ENCODE measurements around the gene WDR7. TPM values are rescaled to one million over a fixed set of nuclear protein-coding genes. Genes with fewer than 3 reads are reported as not detected.

The WDR7 gene
- total RNA-seq, 4 donors from 2014 or later: 23.1 to 48.6 (median 30.3) TPM

DNA sequence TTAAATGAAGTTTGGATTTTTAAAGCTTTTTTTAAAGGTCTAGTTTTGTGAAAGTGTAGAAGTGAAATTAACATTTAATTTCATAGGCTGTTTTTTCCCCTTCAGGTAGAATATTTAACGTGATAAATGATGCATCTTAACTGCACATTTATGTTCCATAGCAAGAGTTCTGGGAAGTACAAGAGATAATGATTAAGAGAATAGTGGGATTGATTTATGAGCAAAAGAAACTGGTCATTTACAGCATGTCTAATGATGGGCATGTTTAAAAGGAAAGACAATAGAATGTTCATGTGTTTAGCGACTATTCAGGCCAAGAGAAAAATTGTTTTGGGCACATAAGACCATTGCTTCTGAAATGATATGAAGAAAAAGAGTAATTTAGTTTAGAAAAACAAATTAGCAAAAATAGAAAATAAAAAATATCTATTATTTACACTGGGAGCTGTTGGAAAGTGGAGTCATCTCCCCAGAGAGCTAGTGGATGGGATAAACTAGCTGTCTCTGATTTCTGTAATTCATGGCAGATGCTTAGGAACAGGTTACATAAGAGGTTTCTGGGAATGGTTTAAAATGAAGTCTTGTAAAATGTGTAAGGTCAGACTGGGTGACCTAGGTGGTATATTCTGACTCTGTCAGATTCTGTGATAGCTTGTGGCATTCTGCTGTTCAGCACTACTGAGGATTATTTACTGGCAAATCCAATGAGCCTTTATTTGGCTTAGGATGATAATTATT lies 60.7 kb downstream of the WDR7 start:
- Histone ChIP-seq H3K4me1 (no peaks in the 10 kb centered on the region), H3K27me3 (no peaks in the 10 kb centered on the region), H3K27ac (replicated peaks in 1 of 4) (no peak overlapping the region), H3K9me3 (no peaks in the 10 kb centered on the region), H3K36me3 (no peaks in the 10 kb centered on the region), H3K4me3 (no peak overlapping the region)
- no peak for DNase-seq (ENCODE audit: extremely low spot score)
- intact Hi-C loops (cut with DNase I): no loop called here
- WGBS: 87% methylated on average over 2 of the region's 2 CpGs
- TF ChIP-seq EP300 (IDR thresholded peaks at IDR 0.05) (no peak), POLR2A (IDR thresholded peaks at IDR 0.05; ENCODE audit: low read depth) (no peak), POLR2AphosphoS5 (IDR thresholded peaks at IDR 0.05) (no peak)
- TF ChIP-seq, protein P1, sequence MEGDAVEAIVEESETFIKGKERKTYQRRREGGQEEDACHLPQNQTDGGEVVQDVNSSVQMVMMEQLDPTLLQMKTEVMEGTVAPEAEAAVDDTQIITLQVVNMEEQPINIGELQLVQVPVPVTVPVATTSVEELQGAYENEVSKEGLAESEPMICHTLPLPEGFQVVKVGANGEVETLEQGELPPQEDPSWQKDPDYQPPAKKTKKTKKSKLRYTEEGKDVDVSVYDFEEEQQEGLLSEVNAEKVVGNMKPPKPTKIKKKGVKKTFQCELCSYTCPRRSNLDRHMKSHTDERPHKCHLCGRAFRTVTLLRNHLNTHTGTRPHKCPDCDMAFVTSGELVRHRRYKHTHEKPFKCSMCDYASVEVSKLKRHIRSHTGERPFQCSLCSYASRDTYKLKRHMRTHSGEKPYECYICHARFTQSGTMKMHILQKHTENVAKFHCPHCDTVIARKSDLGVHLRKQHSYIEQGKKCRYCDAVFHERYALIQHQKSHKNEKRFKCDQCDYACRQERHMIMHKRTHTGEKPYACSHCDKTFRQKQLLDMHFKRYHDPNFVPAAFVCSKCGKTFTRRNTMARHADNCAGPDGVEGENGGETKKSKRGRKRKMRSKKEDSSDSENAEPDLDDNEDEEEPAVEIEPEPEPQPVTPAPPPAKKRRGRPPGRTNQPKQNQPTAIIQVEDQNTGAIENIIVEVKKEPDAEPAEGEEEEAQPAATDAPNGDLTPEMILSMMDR (IDR thresholded peaks at IDR 0.05): no peak

DNA sequence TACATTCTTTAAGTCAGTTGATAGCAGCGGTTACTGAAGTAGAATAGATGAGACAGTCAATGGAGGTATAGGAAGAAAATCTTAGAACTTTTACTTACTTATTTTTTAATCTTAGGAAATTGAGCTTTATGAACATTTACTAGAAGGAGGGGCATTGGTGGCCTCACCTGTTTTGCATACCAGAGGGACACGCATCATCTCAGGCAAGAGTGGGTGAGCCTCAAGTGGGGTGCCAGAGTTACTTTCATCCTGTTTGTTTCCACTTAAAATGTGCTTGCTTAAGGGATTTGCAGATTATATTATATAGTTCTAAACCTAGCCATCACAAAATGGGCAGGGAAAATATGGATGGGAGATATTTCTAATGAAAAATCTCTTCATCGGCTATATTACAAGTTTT lies 61.6 kb downstream of the WDR7 start:
- Histone ChIP-seq H3K27ac (replicated peaks in 1 of 4) (no peak overlapping the region), H3K9me3 (no peaks in the 10 kb centered on the region), H3K27me3 (no peaks in the 10 kb centered on the region), H3K4me1 (no peaks in the 10 kb centered on the region), H3K4me3 (no peak overlapping the region), H3K36me3 (peaks cover 0 to 3% (median 0%) of the 10 kb centered on the region in 4 donors)
- TF ChIP-seq POLR2A (IDR thresholded peaks at IDR 0.05; ENCODE audit: low read depth): no peak
- no peak for TF ChIP-seq POLR2AphosphoS5 (IDR thresholded peaks at IDR 0.05)
- TF ChIP-seq, protein P1 (IDR thresholded peaks at IDR 0.05): no peak
- no peak for TF ChIP-seq EP300 (IDR thresholded peaks at IDR 0.05)
- intact Hi-C loops (cut with DNase I): no loop called here
- no peak for DNase-seq (ENCODE audit: extremely low spot score)
- 99% methylated on average over 3 of the region's 3 CpGs for WGBS

DNA sequence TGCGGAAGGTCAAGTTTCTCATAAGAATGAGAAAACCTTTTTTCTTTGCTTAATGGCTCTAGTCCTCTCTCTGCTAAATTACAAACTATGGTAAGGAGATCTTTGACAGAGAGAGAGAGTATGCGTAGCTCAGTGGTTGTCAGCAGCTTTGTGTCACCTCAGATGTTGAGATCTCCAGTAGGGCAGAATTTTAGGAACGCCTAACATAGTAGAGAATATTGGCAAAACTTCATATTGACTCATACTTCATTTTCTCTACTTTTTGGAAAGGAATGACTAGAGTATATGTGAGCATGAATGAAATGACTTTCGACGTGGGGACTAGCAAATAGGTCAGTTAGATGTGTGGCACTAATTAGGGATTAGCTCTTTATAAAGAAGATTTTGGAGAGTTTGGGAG lies 64.0 kb downstream of the WDR7 start:
- no peaks in the 10 kb centered on the region for H3K4me1 ChIP-seq
- H3K4me3 ChIP-seq: no peak overlapping the region
- no peaks in the 10 kb centered on the region for H3K9me3 ChIP-seq
- H3K27me3 ChIP-seq: no peaks in the 10 kb centered on the region
- TF ChIP-seq POLR2AphosphoS5 (IDR thresholded peaks at IDR 0.05) (no peak), POLR2A (IDR thresholded peaks at IDR 0.05; ENCODE audit: low read depth) (no peak), EP300 (IDR thresholded peaks at IDR 0.05) (no peak)
- TF ChIP-seq, protein P1 (IDR thresholded peaks at IDR 0.05): no peak
- DNase-seq (ENCODE audit: extremely low spot score): no peak
- no peak overlapping the region for H3K27ac ChIP-seq (replicated peaks in 1 of 4)
- intact Hi-C loops (cut with DNase I): no loop called here
- peaks cover 0 to 8% (median 0%) of the 10 kb centered on the region in 4 donors for H3K36me3 ChIP-seq
- 81% methylated on average over 5 of the region's 5 CpGs for WGBS

DNA sequence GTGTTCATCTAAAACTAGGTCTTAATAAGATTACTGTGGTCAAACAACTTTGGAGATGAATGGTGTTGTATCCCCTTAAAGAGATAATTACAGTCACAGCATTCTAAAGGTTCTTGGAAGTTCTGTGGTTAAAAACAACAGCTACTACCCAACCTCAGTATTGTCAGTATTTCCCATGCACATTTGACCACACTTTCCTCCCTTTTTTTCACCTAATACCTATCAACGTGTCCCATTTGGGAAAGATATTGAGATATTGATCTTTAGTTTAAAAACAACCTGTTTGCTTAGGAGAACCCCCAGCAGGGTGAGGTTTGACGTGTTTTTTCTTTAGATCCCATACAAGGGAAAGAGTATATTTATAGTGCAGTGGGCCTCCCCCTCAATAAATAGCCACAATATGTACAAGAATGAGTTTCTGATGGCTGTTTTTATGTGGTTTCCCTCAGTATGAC lies 65.6 kb downstream of the WDR7 start:
- no peaks in the 10 kb centered on the region for H3K4me1 ChIP-seq

More for the DNA sequence above, 65.6 kb downstream of the WDR7 start:
- Histone ChIP-seq H3K27ac (replicated peaks in 1 of 4) (no peak overlapping the region), H3K36me3 (peaks cover 0 to 12% (median 2%) of the 10 kb centered on the region in 4 donors), H3K9me3 (no peaks in the 10 kb centered on the region), H3K27me3 (no peaks in the 10 kb centered on the region), H3K4me3 (no peak overlapping the region)
- intact Hi-C loops (cut with DNase I): no loop called here
- WGBS: 78% methylated on average over 2 of the region's 2 CpGs
- no peak for TF ChIP-seq POLR2A (IDR thresholded peaks at IDR 0.05; ENCODE audit: low read depth)
- TF ChIP-seq EP300 (IDR thresholded peaks at IDR 0.05): no peak
- TF ChIP-seq, protein P1 (IDR thresholded peaks at IDR 0.05): no peak
- TF ChIP-seq POLR2AphosphoS5 (IDR thresholded peaks at IDR 0.05): no peak
- no peak for DNase-seq (ENCODE audit: extremely low spot score)
